ENCODE data around the gene TSPAN16. TPM values are rescaled to one million over a fixed set of nuclear protein-coding genes. Genes with fewer than 3 reads are reported as not detected.
"Not testable (repeated sequence)": the region's sequence is repeated elsewhere in the genome, so short reads cannot be mapped to it uniquely, and the experiment has no call there.

Gene TSPAN16
- total RNA-seq, 2 donors from 2014 or later: not detected

- TF ChIP-seq CTCF (IDR thresholded peaks at IDR 0.05) (no peak), POLR2A (IDR thresholded peaks at IDR 0.05) (no peak)
- Histone ChIP-seq H3K4me1 (no peaks in the 10 kb centered on the region), H3K27ac (no peak overlapping the region), H3K36me3 (replicated peaks in 1 of 2; ENCODE audit: insufficient read depth in 1 of 2, low read depth in 2 of 2) (no peaks in the 10 kb centered on the region), H3K9me3 (no peaks in the 10 kb centered on the region), H3K27me3 (no peaks in the 10 kb centered on the region), H3K4me3 (no peak overlapping the region)
- intact Hi-C loops (cut with DNase I): no loop called here
- DNase-seq: no peak
- WGBS, 2 donors: 72 to 75% methylated on average over 9 of the region's 9 CpGs
- no peak for ATAC-seq
Measured at GRCh38 chr19:11306337-11306736, 10.4 kb downstream of the TSPAN16 start.

DNA sequence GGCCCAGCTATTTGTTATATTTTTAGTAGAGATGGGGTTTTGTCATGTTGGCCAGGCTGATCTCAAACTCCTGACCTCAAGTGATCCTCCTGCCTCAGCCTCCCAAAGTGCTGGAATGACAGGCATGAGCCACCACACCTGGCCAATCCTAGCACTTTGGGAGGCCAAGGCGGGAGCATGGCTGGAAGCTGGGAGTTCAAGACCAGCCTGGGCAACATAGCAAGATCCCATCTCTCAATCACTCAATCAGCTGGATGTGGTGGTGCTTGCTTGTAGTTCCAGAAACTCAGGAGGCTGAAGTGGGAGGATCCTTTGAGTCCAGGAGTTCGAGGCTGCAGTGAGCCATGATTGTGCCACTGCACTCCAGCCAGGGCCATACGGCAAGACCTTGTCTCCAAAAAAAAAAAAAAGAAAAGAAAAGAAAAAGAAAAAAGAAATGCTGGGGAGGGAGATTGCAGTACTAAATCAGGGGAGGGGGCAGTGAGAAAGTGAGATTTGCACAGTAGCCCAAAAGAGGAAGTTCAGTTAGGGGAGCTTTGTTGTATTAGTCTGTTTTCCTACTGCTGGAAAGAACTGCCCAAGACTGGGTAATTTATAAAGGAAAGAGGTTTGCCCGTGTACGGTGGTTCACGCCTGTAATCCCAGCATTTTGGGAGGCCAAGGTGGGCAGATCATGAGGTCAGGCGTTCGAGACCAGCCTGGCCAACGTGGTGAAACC, 24.5 kb downstream of the TSPAN16 start:
- DNase-seq; H3K4me3 ChIP-seq; ATAC-seq; H3K36me3 ChIP-seq (replicated peaks in 1 of 2; ENCODE audit: insufficient read depth in 1 of 2, low read depth in 2 of 2); H3K27me3 ChIP-seq; H3K27ac ChIP-seq; intact Hi-C loops (cut with DNase I); H3K9me3 ChIP-seq: not testable (repeated sequence)
- WGBS, 2 donors: 70 to 81% methylated on average over 9 of the region's 9 CpGs
- H3K4me1 ChIP-seq: peaks cover 28% of the 10 kb centered on the region

DNA sequence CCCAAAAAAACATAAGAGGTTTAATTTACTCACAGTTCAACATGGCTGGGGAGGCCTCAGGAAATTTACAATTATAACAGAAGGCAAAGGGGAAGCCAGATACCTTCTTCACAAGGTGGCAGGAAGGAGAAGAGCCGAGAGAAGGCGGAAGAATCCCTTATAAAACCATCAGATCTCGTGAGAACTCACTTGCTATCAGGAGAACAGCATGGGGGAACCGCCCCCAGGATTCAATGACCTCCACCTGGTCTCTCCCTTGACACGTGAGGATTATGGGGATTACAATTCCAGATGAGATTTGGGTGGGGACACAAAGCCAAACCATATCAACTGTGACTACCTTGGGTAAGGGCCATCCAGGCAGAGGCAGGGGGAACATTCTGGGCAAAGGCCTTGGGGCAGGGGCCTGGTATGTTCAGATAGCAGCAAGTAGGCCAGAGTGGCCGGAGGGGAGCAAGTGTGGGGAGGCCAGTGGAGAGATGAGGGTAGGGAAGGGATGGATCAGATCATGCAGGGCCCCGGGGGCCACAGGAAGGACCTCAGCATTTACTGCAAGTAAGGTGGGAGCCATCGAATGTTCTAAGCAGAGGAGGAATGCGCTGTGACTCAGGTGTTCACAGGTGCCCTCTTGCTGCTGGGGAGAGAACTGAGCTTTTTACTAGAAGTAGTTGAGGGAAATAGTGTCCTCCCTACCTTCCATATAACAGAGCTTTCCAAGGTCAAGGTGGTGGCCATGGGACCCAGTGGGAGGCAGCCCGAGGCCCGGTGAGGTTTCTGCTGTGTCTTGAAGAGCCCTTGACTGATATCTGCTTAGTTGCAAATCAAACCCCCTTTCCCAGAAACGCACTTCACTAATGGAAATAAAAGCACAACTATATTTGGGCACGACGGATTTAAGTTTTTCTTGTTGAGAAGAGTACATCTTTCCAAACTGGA, 25.5 kb downstream of the TSPAN16 start:
- TF ChIP-seq POLR2A (IDR thresholded peaks at IDR 0.05) (no peak), CTCF (IDR thresholded peaks at IDR 0.05) (peak in 2 of 7 experiments; percentile 17 to 28)
- Histone ChIP-seq H3K27ac (no peak overlapping the region), H3K36me3 (replicated peaks in 1 of 2; ENCODE audit: insufficient read depth in 1 of 2, low read depth in 2 of 2) (peaks cover 0 to 2% of the 10 kb centered on the region in 2 donors), H3K4me1 (peaks cover 28% of the 10 kb centered on the region), H3K9me3 (no peaks in the 10 kb centered on the region), H3K4me3 (no peak overlapping the region), H3K27me3 (no peaks in the 10 kb centered on the region)
- DNase-seq: no peak
- WGBS, 2 donors: 51 to 60% methylated on average over 14 of the region's 14 CpGs
- intact Hi-C loops (cut with DNase I): no loop called here
- ATAC-seq: no peak

DNA sequence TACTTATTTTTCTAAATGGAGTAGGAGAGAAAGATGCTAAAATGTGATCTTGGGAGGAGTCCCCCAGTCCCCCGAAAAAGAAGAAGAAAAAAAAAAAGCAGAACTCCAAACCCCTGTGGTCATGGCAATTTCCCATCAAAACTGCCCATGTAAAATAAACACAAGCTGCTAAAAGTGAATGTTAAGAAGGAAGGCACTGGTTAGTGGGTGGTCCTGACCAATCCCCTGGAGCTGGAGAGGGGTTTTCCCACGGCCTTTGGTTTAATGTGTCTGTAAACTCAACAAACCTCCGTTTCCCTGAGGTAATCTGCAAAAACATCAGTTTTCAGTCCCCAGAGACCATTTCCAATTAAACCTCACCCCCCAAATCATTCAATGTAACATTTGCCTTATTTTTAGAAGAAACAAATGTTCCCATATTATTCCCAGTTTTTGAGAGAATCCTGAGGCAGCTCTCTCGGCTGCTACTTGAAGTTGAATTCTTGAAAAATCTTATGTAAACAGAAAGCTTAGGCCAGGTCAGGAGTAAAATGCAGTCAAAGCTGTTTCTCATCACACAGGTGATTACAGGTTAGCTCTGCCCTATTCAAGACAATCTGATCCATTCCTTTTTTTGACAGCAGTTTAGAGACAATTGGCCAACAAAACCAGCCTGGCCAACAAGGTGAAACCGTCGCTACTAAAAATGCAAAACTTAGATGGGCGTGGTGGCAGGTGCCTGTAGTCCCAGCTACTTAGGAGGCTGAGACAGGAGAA, 26.5 kb downstream of the TSPAN16 start:
- Histone ChIP-seq H3K36me3 (replicated peaks in 1 of 2; ENCODE audit: insufficient read depth in 1 of 2, low read depth in 2 of 2) (peaks cover 0 to 9% of the 10 kb centered on the region in 2 donors), H3K27me3 (no peaks in the 10 kb centered on the region), H3K4me1 (peaks cover 28% of the 10 kb centered on the region), H3K27ac (peak overlapping the region in 1 of 4 donors; percentile 20), H3K9me3 (no peaks in the 10 kb centered on the region), H3K4me3 (no peak overlapping the region)
- no peak for ATAC-seq
- no peak for TF ChIP-seq POLR2A (IDR thresholded peaks at IDR 0.05)
- no peak for TF ChIP-seq CTCF (IDR thresholded peaks at IDR 0.05)
- intact Hi-C loops (cut with DNase I): no loop called here
- DNase-seq: no peak
- 24 to 38% methylated on average over 7 of the region's 7 CpGs for WGBS, 2 donors
